ENCODE data around the gene MIA3.
A peak's percentile ranks its signal among the peaks of the same experiment; 100 is the strongest.
"Not testable (repeated sequence)": the region's sequence is repeated elsewhere in the genome, so short reads cannot be mapped to it uniquely, and the experiment has no call there.

MIA3 gene, protein sequence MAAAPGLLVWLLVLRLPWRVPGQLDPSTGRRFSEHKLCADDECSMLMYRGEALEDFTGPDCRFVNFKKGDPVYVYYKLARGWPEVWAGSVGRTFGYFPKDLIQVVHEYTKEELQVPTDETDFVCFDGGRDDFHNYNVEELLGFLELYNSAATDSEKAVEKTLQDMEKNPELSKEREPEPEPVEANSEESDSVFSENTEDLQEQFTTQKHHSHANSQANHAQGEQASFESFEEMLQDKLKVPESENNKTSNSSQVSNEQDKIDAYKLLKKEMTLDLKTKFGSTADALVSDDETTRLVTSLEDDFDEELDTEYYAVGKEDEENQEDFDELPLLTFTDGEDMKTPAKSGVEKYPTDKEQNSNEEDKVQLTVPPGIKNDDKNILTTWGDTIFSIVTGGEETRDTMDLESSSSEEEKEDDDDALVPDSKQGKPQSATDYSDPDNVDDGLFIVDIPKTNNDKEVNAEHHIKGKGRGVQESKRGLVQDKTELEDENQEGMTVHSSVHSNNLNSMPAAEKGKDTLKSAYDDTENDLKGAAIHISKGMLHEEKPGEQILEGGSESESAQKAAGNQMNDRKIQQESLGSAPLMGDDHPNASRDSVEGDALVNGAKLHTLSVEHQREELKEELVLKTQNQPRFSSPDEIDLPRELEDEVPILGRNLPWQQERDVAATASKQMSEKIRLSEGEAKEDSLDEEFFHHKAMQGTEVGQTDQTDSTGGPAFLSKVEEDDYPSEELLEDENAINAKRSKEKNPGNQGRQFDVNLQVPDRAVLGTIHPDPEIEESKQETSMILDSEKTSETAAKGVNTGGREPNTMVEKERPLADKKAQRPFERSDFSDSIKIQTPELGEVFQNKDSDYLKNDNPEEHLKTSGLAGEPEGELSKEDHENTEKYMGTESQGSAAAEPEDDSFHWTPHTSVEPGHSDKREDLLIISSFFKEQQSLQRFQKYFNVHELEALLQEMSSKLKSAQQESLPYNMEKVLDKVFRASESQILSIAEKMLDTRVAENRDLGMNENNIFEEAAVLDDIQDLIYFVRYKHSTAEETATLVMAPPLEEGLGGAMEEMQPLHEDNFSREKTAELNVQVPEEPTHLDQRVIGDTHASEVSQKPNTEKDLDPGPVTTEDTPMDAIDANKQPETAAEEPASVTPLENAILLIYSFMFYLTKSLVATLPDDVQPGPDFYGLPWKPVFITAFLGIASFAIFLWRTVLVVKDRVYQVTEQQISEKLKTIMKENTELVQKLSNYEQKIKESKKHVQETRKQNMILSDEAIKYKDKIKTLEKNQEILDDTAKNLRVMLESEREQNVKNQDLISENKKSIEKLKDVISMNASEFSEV (N-terminal part only)

DNA sequence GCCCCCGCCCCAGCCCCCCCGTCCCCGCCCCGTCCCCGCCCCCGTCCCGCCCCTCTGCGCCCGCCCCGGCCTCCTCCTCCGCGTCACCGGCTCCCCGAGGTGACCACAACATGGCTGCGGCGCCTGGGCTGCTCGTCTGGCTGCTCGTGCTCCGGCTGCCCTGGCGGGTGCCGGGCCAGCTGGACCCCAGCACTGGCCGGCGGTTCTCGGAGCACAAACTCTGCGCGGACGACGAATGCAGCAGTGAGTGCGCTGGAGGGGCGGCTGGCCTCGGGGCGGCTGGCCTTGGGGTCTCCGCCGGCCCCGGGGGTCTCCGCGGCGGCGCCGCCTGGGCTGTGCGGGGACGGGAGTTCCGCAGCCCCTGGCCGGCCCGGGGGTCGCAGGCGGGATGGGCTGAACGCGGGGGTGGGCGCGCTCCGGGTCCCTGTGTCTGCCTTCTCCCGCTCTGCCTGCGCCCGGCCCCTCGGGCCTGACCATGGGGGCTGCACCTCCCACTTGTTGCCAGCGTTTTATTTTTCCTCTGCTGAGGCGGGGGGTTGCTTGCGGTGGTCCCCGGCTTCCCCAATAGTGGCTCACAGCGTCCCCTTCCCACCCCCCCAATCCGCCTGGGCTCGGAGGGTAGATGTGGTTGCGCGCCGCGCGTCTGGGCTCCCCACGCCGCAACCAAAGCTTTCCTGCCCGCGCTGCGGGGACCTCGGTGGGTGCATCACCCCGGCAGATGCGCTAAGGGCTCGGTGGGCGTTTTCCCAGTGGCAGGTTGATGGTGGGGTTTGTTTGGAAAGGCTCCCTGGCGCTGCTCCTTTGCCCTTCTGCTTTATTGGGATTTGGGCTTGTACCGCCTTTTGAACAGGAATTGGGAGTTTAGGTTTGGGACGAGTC lies at the start of gene MIA3:
TSS of gene MIA3 (plus strand) at position 97 of the 879 bp plus-strand sequence. CDS start at position 111, 14 bp downstream.
- peak; percentile 84 for DNase-seq

DNA sequence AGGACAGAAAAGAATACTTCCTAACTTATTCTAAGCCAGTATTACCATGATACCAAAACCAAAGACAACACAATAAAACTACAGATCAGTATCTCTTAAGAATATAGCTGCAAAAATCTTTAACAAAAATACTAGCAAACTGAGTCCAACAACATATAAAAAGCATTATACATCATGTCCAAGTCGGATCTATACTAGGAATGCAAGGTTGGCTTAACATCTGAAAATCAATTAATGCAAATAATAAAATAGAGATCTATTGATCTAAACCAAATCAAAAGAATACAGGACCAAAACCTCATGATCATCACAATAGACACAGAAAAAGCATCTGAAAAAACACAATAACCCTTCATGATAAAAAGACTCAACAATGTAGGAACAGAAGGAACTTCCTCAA lies 47.1 kb upstream of the MIA3 start:
- no peak for DNase-seq

DNA sequence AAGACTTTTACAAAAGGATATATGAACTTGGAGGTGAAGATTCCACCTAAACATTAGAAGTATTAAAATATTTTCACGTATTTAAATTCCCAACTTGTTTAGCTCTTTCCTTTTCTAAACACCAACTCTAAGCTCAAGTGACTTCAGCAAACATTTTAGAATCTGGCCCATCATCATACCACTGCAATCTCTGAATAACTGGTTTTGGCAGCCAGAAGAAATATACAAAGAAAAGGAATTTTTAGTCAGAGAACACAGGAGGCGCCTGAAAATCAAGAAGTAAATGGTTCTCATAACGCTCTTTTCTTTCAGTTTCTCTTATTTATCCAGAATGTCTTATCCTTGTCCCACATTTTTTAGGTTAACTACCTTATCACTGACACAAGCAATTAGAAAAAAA lies 38.6 kb upstream of the MIA3 start:
- no peak for DNase-seq

DNA sequence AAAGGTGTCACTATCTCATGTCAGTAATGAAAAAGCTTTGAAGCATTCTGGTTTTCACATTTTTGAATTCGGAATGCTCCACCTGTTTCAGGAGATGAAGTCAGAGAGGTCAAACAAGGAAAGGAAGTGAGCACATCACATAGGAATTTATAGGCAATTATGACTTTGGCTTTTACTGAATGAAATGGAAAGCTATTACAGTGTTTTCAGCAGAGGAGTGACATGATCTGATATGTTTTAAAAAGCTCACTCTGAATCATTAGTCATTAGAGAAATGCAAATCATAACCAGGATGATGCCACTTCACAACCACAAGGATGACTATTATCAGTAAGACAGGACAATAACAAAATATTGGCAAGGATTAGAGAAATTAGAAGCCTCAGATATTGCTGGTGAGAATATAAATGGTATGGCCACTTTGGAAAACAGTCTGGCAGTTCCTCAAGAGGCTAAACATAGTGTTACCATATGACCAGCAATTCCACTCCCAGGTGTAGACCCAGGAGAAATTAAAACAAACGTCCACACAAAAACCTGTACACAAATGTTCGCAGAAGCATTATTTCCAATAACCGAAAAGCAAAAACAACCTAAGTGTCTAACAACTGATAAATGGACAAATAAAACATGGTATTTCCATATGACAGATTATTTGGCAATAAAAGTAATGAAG lies 35.7 kb upstream of the MIA3 start:
- no peak for DNase-seq

DNA sequence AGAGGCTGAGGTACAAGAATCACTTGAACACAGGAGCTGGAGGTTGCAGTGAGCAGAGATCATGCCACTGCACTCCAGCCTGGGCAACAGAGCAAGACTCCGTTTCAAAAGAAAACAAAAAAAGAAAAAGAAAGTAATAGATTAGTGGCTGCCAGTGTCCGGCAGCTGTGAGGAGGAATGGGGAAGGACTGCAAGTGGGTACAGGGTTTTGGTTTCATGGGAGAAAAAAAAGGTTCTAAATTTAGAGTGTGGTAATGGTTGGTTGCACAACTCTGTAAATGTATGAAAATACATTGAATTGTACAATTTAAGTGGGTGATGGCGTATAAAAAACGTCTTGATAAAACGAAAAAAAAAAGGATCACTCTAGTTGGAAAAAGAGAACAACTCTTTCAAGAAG lies 34.8 kb upstream of the MIA3 start:
- DNase-seq = no peak

DNA sequence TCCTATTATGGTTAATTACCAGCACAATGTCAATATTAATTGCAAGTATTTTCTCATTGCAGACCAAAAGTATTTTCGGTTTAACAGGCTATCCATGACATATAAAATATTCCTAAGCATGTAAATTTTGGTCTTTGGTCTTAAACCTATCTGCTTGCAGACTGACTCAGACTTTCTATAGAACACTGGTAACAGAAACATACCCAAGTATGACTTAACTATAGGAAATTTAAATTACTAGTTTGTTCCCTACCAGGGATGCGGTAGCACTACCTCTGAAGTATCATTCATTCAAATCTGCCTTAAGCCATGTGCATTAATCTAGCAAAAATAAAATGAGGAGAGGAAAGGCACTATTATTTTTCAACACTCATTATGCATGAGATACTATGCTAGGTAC lies 31.1 kb upstream of the MIA3 start:
- DNase-seq = no peak

DNA sequence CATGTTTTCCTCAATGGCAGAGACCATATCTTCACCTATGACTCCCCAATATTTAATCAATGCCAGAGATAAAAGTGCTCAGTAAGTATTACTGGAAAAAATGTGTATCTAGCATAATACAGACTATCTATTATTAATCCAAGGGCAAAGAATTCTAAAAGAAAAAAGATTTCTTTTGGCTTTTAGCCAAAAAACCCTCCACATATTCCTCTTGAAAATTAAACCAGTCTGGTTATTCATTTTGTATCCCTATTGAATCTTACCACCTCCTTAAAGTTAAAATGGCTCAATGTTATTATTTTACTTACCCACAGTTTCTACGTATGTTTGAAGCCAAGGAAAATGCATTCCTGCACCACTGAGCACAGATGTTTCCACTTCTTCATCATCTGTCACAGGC lies 29.8 kb upstream of the MIA3 start:
- no peak for DNase-seq

DNA sequence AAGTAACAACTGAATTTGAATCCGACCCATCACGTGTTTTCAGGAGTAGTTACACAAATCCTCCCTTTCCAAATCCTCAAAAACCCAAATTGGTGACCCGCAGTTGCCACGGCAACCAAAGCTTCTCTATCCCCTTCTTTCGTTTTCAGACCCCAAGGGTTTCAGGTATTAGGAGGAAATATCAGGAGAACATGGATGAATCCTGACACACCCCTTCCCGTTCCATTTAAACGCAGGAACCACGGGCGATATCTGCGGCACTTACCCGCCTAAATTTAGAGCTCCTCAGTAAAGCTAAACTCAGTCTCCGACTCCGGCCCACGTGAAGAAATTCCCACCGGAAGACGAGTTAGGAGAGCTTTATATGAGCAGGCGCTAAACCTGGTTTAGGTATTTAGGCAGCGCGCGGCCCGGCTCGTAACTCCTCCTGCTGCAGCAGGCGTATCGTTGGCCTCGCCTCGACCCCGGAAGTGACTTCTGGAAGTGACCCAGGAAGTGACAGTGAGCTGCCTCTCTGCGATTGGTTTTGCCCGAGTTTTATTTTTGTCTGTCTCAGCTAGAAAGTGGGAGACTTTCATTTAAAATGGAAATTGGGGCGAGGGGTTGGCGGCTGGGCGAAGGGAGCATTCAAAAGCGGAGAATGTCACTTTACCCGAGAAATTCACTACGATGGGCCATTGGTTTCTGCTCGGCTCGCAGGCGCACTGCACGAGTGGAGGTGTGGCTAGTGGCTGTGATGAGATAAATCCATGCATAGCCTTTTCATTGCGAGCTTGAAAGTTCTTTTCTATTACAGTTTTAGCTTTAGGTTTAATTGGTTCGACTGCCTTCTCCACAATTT lies 28.2 kb upstream of the MIA3 start, which contains the start of gene TAF1A:
TSS of gene TAF1A (minus strand) at position 472 of the 841 bp plus-strand sequence.
- peak; percentile 92 for DNase-seq

DNA sequence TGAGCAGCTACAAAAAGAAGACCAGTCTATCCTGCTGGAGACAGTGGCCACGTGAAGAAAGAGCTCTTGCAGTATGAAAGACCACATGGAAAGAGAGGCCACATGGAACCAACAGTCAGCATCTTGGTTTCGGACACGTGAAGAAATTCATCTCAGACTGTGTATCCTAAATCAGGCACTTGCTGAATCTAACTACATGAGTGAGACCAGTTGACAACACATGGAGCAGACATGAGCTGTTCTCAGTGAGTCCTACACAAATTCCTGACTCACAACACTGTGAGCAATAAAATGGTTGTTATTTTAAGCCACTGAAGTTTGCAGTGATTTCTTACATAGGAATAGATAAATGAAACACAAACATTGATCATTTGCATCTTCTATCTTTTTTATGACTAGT lies 25.7 kb upstream of the MIA3 start:
- DNase-seq = no peak

DNA sequence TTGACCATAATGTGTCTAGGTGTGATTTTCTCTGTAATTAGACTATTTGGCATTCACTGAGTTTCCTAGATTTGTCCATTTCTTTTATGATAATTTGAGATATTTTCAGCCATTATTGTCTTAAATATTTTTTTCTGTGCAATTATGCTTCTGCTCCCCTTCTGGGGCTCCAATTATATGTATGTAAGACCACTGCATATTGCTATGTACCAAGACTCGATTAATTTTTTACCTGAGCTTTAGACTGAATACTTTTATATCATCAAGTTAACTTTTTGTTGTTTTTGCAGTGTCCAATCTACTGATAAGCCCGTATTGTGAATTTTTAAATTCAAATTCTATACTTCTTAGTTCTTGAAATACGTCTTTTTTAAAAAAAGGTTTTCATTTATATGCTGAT lies 23.1 kb upstream of the MIA3 start:
- DNase-seq = no peak

DNA sequence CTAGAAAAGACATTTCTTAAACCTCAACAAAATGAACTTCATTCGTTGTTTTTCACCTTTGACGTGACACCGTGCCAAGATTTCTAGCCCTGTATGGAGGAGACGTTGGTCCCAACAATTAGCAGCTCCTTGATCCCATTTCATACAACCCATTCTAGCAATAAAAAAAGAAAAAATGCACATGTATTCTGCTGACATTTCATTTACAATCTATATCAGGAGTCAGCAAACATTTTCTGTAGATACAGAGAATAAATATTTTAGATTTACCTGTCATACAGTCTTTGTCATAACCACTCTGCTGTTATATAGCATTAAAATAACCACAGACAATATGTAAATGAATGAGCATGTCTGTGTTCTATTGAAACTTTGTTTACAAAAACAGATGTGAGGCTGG lies 21.2 kb upstream of the MIA3 start:
- no peak for DNase-seq

DNA sequence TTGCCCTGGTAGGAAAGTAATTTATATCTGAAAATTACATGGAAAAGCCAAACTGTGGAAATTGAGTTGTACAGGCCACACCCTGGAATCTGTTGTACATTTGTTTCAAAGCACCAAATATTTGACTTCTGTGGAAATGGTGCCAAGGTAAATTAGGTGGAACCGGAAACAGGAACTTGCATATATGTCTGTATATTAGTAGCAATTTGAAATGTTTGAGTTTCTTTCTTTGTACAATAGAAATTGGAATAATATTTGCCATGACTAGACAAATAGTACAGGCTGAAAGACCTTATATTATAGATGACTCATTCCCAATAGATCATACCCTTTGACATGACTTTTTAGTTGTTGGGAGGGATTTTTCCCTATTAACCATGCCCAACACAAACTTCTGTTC lies 17.6 kb upstream of the MIA3 start:
- no peak for DNase-seq

DNA sequence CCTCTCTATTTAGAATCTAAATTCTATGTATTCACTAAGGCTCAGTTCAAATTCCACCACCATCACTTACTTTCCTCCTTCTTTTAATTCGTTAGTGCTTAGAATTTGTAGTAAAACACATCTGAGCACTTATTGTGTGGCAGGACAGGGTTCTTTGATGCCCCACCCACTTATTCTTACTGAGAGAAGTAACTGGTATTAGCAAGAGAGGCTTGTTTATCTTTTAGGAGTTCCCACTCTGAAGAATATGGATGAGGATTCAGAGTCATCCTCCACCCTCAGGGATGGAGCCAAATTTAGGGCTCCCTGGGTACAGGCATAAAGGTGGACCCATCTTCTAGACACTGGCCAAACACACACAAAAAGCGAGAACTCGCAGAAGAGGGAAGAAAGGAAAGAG lies 16.6 kb upstream of the MIA3 start:
- DNase-seq = no peak

DNA sequence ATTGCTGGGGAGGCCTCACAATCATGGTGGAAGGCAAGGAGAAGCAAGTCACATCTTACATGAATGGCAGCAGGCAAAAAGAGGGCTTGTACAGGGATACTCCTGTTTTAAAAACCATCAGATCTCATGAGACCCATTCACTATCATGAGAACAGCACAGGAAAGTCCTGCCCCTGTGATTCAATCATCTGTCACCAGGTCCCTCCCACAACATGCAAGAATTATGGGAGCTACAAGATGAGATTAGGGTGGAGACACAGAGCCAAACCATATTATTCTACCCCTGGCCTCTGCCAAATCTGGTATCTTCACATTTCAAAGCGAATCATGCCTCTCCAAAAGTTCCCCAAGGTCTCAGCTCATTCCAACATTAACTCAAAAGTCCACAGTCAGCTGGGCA lies 11.1 kb upstream of the MIA3 start:
- DNase-seq = no peak

DNA sequence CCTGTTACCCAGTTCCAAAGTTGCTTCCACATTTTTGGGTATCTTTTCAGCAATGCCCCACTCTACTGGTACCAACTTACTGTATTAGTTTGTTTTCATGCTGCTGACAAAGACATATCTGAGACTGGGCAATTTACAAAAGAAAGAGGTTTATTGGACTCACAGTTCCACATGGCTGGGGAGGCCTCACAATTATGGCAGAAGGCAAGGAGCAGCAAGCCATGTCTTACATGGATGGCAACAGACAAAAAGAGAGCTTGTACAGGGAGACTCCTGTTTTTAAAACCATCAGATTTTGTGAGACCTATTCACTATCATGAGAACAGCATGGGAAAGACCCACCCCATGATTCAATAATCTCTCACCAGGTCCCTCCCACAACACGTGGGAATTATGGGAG lies 8.8 kb upstream of the MIA3 start:
- DNase-seq = not testable (repeated sequence)

DNA sequence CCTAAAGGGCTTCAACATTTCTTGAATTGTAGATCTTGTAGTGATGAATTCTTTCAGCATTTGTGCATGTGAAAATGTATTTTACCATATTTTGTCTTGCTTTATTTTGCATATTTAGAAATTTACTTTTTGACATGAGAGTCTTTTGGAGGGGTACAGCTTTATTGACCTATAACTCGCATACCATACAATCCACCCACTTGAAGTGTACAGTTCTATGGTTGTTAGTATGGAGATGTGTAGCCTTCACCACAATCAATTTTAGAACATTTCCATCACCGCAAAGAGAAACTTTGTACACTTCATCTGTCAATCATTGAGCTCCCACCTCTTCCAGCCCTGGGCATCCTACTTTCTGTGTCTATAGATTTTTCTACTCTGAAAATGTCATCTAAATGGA lies 7.2 kb upstream of the MIA3 start:
- no peak for DNase-seq

DNA sequence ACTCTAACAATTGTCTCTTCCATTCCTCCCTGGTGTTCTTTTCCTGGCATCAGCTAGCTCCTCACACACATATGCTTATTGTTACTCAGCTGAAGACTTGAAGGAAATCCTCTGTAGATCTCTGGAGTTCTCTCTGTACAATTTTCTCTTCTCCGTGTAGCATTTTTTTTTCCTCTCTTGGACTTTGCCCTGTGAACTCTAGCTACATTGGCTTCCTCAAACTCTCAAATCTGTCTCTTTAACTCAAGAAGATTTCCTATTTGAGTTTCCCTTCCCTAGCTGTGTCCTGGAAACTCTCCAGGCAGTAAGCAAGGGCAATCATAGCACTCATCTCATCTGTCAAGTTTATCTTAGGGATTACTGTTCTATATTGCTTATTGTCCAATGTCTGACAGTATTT lies 4.3 kb upstream of the MIA3 start:
- no peak for DNase-seq

DNA sequence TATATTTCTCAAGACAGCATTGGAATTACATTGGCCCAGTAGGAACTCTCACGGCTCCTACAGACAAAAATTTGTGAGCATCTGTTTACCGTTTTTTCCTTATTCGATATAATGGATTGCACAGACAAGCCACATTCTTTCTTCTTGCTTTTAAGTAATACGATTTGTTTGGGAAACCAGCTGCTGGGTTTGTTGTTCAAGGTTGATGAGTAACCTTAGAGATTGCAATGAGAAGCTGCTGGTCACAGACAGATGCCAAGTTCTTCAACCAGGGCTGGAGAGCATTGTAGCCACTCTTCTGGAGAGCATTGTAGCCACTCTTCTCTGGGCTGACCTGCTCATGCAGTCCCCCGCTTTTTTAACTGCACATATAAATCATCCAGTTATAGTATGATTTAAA lies 1.4 kb upstream of the MIA3 start:
- DNase-seq = no peak

DNA sequence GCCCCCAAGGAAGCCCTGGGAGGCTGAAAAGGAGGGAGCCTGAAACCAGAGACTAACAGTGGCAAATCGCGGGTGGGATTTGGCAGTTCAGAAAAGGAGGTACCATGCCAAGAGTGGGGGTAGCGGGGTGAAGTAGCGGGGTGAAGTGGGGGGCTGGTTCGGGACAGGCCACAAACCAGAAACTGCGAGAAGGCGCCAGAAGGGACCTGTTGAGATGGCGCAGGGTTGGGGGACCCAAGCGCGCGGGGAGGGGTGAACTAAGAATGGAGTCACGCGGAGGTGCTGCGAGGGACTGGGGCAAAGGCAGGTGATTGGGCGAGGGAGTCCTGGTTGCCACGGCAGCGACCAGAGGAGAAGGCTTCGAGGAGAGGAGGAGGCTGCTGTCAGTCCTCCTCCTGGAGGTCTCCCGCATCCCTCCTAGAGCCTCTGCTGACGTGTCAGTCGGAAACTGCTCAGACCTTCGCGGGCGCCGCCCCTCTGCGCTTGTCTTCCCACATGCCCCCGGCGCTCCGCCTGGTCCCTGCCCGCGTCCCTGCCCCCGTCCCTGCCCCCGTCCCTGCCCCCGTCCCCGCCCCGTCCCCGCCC lies 438 bp upstream of the MIA3 start:
- DNase-seq = peak; percentile 97
